Keratinocyte (primary cell): Measurements from ENCODE around the gene PGLYRP3.

ENCODE experiments used
- CTCF ChIP-seq, 3 experiments: IDR thresholded peaks in 1 of 3; conservative IDR thresholded peaks in 1 of 3; optimal IDR thresholded peaks in 1 of 3; 2 replicates in 2 of 3; 3 replicates in 1 of 3; pipeline versions ENCODE3 to v1.5.1; 2011; ENCODE audit warnings: low read length in 3 of 3, mild to moderate bottlenecking in 3 of 3, moderate library complexity in 2 of 3, control low read depth in 1 of 3, inconsistent platforms in 1 of 3; ENCODE audit not compliant: insufficient read depth in 2 of 3; ENCODE audit errors: extremely low read depth in 1 of 3
- EZH2 ChIP-seq: IDR thresholded peaks from one replicate; pipeline ENCODE4 v1.6.1; 2012; ENCODE audit warnings: inconsistent platforms, mild to moderate bottlenecking, low read length, moderate library complexity

- TF ChIP-seq CTCF (optimal IDR thresholded peaks at IDR 0.05 in 1 of 3, IDR thresholded peaks at IDR 0.05 in 1 of 3, conservative IDR thresholded peaks at IDR 0.05 in 1 of 3; ENCODE audit: extremely low read depth in 1 of 3, insufficient read depth in 2 of 3, low read length in 3 of 3) = peak in 2 of 3 experiments; percentile 14 to 29
- no peak for TF ChIP-seq EZH2
Observed at GRCh38 chr1:153312570-153313186, at the start of gene PGLYRP3.
